HG03175 (cell line): ENCODE data around the gene GTF2F1.
A peak's percentile ranks its signal among the peaks of the same experiment; 100 is the strongest.
"Not testable (repeated sequence)": the region's sequence is repeated elsewhere in the genome, so short reads cannot be mapped to it uniquely, and the experiment has no call there.

Source experiments
- ATAC-seq: cut with Tn5 transposase; IDR thresholded peaks from one replicate; pipeline ENCODE4 v1.9.1; 2021; ENCODE audit warnings: mild to moderate bottlenecking, moderate library complexity; ENCODE audit not compliant: unreplicated experiment

Gene GTF2F1

DNA sequence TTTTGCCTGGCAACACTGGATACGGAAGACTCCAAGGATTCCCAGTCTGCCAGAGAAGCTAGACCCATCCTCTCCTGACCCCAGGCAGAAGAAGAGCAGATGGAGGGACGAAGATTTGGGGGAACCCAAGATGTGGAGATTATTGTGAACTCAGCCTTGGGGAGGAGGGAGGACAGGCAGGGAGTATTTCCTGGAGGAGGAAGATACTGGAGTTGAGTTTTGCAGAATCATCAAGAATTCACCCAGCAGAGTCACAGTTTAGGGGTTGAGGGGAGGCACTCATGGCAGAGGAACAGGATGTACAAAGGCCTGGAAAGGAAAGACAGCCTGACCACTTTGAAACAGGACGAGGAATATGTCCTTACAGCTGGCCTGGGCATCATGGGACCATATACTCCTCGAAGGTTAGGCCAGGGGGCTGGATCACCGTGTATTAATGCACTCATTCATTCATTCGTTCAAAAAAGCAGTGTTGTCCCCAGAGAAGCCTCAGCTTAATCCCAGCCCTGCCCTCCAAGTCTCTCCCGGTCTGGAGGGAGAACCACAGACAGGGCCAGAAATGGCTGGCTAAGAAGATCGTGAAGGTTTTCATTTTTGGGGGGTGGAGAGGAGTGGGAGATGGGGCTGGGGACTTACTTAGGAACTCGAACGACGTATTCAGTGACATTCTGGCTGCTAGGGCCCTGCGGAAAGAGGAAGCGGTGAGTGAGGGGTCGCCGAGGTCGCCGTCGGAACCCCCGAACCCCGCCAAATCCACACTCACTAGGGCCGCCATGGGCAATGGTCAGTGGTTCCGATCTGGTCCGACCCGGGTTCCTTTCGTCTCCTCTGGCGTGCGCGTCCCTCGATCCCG, 517 bp downstream of the GTF2F1 start:
- no peak for ATAC-seq

DNA sequence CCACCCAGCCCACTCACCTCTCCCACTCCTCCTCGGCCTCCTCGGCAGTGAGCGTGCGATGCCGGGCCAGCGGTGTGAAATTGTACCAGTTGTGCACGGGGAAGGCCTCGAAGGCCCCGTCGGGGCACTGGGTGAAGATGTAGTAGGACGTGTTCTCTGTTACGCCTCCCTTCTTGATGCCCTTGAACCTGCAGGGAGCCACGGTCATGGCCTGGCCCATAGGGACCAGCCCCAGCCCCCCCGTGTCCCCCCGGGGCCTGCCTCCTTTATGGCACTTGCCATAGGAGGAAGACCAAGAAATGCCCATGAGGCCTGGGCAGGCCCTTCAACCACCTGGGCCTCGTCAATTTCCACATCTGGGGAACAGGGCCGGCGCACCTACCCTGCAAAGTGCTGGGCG, 5.6 kb downstream of the GTF2F1 start:
- no peak for ATAC-seq

GRCh38 chr19:6384381-6384780, 8.6 kb downstream of the GTF2F1 start:
- ATAC-seq = no peak

DNA sequence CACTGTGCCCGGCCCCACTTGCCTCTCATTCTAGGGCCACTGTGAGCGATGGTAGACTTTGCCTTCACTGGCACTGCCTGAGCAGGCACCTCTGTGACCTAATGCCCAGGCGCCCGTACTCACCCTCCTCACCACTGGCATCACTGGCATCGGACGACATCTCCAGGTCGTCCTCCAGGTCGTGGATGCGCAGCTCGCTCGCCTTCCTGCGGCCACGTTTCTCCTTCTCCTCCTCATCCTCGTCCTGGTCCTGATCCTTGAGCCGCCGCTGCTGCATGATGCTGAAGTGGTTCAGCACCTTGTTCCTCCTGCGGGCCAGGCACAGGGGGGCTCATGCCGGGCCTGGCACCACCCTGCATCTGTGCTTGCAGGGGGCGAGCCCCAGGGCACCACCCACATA, 9.8 kb downstream of the GTF2F1 start:
- no peak for ATAC-seq

GRCh38 chr19:6381030-6381750, 11.8 kb downstream of the GTF2F1 start:
- no peak for ATAC-seq

DNA sequence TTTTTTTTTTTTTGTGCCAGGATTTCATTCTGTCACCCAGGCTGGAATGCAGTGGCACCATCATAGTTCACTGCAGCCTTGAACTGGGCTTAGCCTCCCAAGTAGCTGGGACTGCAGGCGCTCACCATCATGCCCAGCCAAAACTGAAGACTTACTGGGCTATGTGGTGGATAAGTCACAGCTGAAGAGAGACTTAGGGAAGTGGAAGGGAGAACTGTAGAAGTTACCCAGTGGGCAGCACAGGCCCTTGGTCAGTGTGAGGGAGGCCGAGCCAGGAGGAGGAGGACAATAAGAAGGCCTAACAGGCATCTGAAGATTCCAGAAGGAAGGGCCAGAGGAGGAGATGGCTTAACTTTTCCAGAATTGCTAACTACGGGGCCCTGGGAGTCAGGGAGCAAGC, 13.2 kb downstream of the GTF2F1 start:
- ATAC-seq = no peak

- ATAC-seq = no peak
Observed at GRCh38 chr19:6378486-6378885, 14.5 kb downstream of the GTF2F1 start.

DNA sequence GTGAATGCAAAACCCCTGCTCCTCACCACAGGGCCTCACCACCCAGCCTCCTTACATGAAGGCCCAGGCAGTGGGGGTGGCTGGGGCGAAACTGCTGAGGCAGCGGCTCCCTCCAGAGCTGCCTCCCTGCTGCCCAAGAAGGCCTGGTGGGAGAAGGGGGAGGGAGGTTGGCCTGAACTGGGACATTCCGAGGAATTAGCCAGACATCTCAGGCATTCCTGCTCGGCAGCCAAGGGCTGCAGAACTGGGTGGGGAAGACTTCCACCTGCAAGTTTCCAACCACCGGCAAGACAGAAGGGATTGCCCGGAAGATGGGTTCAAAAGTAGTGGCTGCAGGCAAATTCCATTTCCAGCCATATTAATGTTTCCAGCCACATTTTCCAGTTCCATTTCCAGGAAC, 14.9 kb downstream of the GTF2F1 start:
- ATAC-seq = no peak

GRCh38 chr19:6376512-6377190, 16.3 kb downstream of the GTF2F1 start:
- ATAC-seq = no peak

DNA sequence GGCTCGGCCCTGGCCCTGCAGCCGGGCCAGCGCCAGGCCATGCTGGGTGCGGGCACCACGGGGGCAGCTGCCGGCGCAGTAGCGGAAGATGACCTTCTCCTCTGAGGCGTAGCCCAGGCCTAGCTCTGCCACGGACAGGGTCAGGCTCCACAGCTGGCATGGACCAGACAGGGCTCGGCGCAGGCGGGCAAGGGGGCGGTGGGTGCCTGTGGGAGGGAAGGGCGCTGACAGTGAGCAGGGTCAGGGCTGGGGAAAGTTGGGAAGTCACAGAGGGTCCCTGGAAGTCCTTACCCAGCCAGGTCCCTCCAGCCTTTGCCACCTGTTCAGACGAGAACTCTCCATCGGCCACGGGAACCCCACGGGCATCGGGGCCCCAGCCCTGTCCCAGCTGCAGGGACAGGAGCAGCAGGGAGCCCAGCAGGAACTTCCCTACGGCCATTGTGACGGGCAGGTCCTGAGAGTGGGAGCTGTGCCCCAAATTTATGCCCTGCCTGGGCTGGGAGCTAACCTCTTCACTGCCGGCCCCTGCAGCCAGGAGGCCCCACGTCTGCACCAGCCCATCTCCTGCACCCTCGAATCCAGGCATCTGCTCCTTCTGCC, 17.5 kb downstream of the GTF2F1 start, which contains the start of gene PSPN:
Gene PSPN, minus strand, starts transcription at position 523 of the 600 bp plus-strand sequence. Its CDS starts 84 bp downstream, at position 439.
- no peak for ATAC-seq

GRCh38 chr19:6374711-6375410, 18.1 kb downstream of the GTF2F1 start:
- no peak for ATAC-seq

- no peak for ATAC-seq
Observed at GRCh38 chr19:6374161-6374709, 18.7 kb downstream of the GTF2F1 start.

DNA sequence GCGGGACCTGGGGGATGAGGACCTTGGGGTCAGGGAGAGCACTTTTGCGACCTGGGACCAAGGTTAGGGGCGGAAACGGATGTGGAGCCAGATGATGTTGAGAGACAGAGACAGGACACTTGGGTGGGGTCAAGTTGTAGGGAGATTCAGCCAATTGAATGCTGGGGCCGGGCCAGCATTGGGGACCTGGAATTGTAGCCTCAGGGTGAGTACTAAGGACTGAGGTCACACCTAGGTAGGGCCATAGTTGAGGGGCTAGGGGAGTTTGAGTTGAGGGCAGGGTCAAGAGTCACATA, 19.2 kb downstream of the GTF2F1 start:
- no peak for ATAC-seq

- peak; percentile 58 for ATAC-seq
Observed at GRCh38 chr19:6373096-6373812, 19.7 kb downstream of the GTF2F1 start.

- ATAC-seq = peak; percentile 84
Observed at GRCh38 chr19:6372594-6373095, 20.3 kb downstream of the GTF2F1 start, which contains the start of gene ALKBH7. TSS of gene ALKBH7 (plus strand) at chr19:6372794. CDS start at chr19:6372821, 27 bp downstream.

DNA sequence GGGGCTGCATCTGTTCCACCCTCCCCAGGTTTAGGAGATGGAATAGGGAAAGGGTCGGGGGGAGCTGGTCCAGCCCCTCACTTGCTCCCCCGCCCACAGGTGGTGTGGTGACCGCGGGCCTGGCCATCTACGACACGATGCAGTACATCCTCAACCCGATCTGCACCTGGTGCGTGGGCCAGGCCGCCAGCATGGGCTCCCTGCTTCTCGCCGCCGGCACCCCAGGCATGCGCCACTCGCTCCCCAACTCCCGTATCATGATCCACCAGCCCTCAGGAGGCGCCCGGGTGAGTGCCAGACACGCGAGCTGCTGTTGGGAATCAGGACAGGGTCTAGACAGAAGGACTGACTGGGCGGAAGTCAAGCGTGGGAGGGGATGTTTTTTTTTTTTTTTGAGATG, 28.6 kb downstream of the GTF2F1 start:
- no peak for ATAC-seq

DNA sequence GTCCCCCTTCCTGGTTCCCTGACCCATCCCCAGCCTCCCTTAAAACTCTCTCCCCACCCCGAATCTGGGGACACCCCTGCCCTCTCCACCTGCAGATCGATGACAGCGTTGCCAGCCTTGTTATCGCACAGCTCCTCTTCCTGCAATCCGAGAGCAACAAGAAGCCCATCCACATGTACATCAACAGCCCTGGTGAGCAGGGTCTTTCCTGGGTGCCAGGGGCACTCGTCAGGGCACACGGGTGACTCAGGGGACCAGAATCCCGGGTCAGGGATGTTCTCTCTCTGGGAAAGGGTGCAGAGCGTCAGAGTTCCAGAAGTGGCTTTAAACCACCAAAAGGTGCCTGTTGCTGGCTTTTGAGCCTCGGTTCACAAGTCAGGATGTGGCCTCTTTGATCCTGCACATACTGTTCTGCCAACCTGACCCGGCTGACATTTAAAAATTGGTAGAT, 30.6 kb downstream of the GTF2F1 start:
- no peak for ATAC-seq

GRCh38 chr19:6362027-6362350, 31.0 kb downstream of the GTF2F1 start:
- ATAC-seq = no peak

DNA sequence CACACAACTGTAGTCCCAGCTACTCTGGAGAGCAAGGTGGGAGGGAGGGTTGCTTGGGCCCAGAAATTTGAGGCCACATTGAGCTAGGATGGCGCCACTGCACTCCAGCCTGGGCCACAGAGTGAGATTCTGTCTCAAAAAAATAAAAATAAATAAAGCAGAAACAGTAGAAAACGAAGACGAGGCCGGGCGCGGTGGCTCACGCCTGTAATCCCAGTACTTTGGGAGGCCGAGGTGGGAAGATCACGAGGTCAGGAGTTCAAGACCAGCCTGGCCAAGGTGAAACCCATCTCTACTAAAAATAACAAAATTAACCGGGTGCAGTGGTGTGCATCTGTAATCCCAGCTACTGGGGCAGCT, 32.1 kb downstream of the GTF2F1 start:
- not testable (repeated sequence) for ATAC-seq

DNA sequence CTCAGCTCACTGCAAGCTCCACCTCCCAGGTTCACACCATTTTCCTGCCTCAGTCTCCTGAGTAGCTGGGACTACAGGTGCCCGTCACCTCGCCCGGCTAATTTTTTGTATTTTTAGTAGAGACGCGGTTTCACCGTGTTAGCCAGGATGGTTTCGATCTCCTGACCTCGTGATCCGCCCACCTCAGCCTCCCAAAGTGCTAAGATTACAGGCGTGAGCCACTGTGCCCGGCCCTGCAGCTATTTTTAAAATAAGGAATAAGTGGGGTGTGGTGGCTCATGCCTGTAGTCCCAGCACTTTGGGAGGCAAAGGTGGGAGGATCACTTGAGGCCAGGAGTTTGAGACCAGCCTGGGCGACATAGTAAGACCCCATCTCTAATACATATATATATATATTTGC, 32.5 kb downstream of the GTF2F1 start:
- not testable (repeated sequence) for ATAC-seq
